Ovary (tissue), 3 donors: ENCODE results near the gene CACNA1S.

ENCODE experiments used
- CTCF ChIP-seq, 3 donors: fragments of 450-650 bp in 2 of 3; fragments of 200-600 bp in 1 of 3; IDR thresholded peaks; one replicate each; pipeline versions ENCODE4 v1.5.1 to v1.8.0; 2016 to 2022; ENCODE audit warnings: antibody characterized with exemption in 3 of 3, mild to moderate bottlenecking in 1 of 3
- POLR2A ChIP-seq: fragments of 450-650 bp; IDR thresholded peaks from one replicate; pipeline ENCODE4 v1.6.1; 2017; ENCODE audit warnings: antibody characterized with exemption, mild to moderate bottlenecking, moderate library complexity
- donor health status: DM: no; HTN: no; CAD: no.

GRCh38 chr1:201023517-201023902 is 88.7 kb downstream of the CACNA1S start, which contains the start of gene KIF21B:
- TF ChIP-seq POLR2A (no peak), CTCF (IDR thresholded peaks at IDR 0.05) (no peak)
